EH (cell line): ENCODE measurements around the gene INS.

Experiments
- DNase-seq: peaks from one replicate; pipeline ENCODE4 v3.0.0-alpha.2; 2015; ENCODE audit warnings: low read depth

INS gene

GRCh38 chr11:2164861-2165555 lies 4.0 kb upstream of the INS start:
- DNase-seq, result no peak

GRCh38 chr11:2164081-2164480 lies 3.1 kb upstream of the INS start:
- no peak for DNase-seq

GRCh38 chr11:2163428-2163978 lies 2.5 kb upstream of the INS start:
- no peak for DNase-seq

GRCh38 chr11:2159536-2160413 lies 1.2 kb downstream of the INS start:
- no peak for DNase-seq

GRCh38 chr11:2158966-2159365 lies 2.0 kb downstream of the INS start:
- DNase-seq, result no peak

- no peak for DNase-seq
Measured at GRCh38 chr11:2158296-2158737, 2.7 kb downstream of the INS start.

GRCh38 chr11:2157294-2158040 lies 3.5 kb downstream of the INS start:
- no peak for DNase-seq

GRCh38 chr11:2156416-2157182 lies 4.4 kb downstream of the INS start:
- DNase-seq, result peak; percentile 67

- DNase-seq, result no peak
Measured at GRCh38 chr11:2155511-2155910, 5.5 kb downstream of the INS start.

- no peak for DNase-seq
Measured at GRCh38 chr11:2154889-2155288, 6.1 kb downstream of the INS start.

- no peak for DNase-seq
Measured at GRCh38 chr11:2154195-2154585, 6.8 kb downstream of the INS start.

GRCh38 chr11:2153581-2154194 lies 7.3 kb downstream of the INS start:
- no peak for DNase-seq

GRCh38 chr11:2151500-2152257 lies 9.3 kb downstream of the INS start:
- DNase-seq, result peak; percentile 71

- peak; percentile 56 for DNase-seq
Measured at GRCh38 chr11:2149864-2150847, 10.9 kb downstream of the INS start.

- no peak for DNase-seq
Measured at GRCh38 chr11:2149460-2149859, 11.5 kb downstream of the INS start.

GRCh38 chr11:2148595-2148994 lies 12.4 kb downstream of the INS start:
- no peak for DNase-seq

- no peak for DNase-seq
Measured at GRCh38 chr11:2147391-2147790, 13.6 kb downstream of the INS start.

- no peak for DNase-seq
Measured at GRCh38 chr11:2146051-2146450, 15.0 kb downstream of the INS start.
